ENCODE results near the gene CELSR3. TPM values are rescaled to one million over a fixed set of nuclear protein-coding genes. Genes with fewer than 3 reads are reported as not detected.

Gene CELSR3
- total and polyA plus RNA-seq, 2 experiments from 2014 or later = 3.1 to 5.9 TPM

DNA sequence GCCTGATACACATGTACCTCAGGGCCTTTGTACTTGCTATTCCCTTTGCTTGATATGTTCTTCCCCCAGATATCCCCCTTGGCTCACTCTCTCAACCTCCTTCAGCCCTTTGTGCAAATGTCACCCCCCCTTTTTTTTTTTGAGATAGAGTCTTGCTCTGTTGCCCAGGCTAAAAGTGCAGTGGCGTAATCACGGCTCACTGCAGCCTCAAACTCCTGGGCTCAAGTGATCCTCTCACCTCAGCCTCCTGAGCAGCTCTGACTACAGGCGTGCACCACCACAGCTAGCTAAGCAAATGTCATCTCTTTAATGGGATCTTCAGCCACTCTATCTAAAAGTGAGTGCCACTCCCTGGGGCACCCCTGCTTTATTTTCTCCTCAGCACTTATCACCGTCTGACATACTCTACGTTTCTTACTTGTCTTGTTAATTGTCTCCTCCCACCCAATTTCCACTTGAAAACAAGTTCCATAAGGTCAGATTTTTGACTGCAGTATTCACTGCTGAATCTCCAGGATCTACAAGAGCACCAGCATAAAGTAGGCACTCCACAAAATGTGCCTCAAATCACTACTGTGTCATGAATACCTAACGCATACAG lies 39.7 kb upstream of the CELSR3 start:
- DNase-seq (ENCODE audit: low read depth in 1 of 2, low spot score in 1 of 2) = no peak
- H3K36me3 ChIP-seq = peaks cover 10% of the 10 kb centered on the region
- peaks cover 3% of the 10 kb centered on the region for H3K4me1 ChIP-seq (ENCODE audit: low read depth)
- H3K9me3 ChIP-seq (ENCODE audit: low read depth) = no peaks in the 10 kb centered on the region
- no peaks in the 10 kb centered on the region for H3K27me3 ChIP-seq
- TF ChIP-seq, protein P1, sequence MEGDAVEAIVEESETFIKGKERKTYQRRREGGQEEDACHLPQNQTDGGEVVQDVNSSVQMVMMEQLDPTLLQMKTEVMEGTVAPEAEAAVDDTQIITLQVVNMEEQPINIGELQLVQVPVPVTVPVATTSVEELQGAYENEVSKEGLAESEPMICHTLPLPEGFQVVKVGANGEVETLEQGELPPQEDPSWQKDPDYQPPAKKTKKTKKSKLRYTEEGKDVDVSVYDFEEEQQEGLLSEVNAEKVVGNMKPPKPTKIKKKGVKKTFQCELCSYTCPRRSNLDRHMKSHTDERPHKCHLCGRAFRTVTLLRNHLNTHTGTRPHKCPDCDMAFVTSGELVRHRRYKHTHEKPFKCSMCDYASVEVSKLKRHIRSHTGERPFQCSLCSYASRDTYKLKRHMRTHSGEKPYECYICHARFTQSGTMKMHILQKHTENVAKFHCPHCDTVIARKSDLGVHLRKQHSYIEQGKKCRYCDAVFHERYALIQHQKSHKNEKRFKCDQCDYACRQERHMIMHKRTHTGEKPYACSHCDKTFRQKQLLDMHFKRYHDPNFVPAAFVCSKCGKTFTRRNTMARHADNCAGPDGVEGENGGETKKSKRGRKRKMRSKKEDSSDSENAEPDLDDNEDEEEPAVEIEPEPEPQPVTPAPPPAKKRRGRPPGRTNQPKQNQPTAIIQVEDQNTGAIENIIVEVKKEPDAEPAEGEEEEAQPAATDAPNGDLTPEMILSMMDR (IDR thresholded peaks at IDR 0.05; ENCODE audit: low read depth, low read length) = no peak
- H3K4me3 ChIP-seq = no peak overlapping the region
- H3K27ac ChIP-seq = peak overlapping the region; percentile 61

DNA sequence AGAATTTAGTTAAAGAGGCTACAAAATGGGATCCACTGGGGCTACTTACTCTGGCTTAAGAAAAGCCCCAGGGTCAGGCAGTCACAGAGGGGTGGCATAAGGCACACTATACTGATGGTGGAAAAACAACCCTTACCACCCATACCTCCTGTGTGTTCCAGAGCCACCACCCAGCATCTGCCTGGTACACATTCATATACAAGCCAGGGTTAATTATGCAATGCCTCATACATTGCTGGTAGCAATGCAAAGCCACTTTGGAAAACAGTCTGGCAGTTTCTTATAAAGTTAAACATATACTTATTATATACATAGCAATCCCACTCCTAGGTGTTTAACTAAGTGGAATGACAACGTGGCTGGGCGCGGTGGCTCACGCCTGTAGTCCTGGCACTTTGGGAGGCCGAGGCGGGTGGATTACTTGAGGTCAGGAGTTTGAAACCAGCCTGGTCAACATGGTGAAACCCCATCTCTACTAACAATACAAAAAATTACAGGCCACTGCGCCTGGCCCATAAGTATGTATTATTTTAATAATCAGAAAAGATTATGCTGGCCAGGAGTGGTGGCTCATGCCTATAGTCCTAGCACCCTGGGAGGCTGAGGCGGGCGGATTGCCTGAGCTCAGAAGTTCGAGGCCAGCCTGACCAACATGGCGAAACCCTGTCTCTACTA lies 38.2 kb upstream of the CELSR3 start:
- TF ChIP-seq, protein P1 (IDR thresholded peaks at IDR 0.05; ENCODE audit: low read depth, low read length) = no peak
- H3K4me3 ChIP-seq = no peak overlapping the region
- no peaks in the 10 kb centered on the region for H3K27me3 ChIP-seq
- DNase-seq (ENCODE audit: low read depth in 1 of 2, low spot score in 1 of 2) = no peak
- peak overlapping the region; percentile 43 for H3K27ac ChIP-seq
- peaks cover 3% of the 10 kb centered on the region for H3K4me1 ChIP-seq (ENCODE audit: low read depth)
- no peaks in the 10 kb centered on the region for H3K9me3 ChIP-seq (ENCODE audit: low read depth)
- H3K36me3 ChIP-seq = peaks cover 5% of the 10 kb centered on the region

DNA sequence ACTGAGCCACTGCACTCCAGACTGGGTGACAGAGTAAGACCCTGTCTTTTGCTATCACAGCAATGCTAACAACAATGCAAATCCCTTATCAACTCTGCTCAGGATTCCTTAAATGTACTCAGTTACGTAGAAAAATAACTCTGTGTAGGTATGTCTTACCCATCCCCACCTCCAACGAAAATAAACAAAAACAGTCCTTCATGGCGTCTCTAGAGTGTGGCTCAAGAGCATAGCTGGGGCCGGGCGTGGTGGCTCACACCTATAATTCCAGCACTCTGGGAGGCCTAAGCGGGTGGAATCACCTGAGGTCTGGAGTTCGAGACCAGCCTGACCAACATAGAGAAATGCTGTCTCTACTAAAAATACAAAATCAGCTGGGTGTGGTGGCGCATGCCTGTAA lies 36.2 kb upstream of the CELSR3 start:
- Histone ChIP-seq H3K9me3 (ENCODE audit: low read depth) (no peaks in the 10 kb centered on the region), H3K36me3 (peaks cover 20% of the 10 kb centered on the region), H3K4me3 (no peak overlapping the region), H3K27me3 (no peaks in the 10 kb centered on the region), H3K4me1 (ENCODE audit: low read depth) (peaks cover 3% of the 10 kb centered on the region), H3K27ac (no peak overlapping the region)
- DNase-seq (ENCODE audit: low read depth in 1 of 2, low spot score in 1 of 2) = no peak
- TF ChIP-seq, protein P1 (IDR thresholded peaks at IDR 0.05; ENCODE audit: low read depth, low read length) = no peak

DNA sequence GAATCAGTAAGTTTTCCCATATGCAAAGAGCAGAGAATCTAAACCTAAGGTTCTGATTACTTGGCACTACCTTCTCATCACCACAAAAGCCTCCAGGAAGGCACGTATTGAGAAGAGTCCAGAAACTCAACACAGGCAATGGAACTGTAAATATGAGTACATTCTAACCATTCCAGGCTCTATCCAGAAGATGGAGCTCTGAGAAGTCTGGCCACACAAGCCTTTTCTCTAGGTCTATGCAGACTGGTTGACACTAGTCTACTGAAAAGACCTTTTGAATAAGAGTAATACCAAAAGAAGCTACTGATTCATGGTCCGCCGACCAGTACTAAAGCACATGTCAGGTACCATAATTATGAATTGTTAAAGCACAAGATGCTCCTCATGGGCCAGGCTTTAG lies 35.3 kb upstream of the CELSR3 start:
- TF ChIP-seq, protein P1 (IDR thresholded peaks at IDR 0.05; ENCODE audit: low read depth, low read length) = peak; percentile 9
- Histone ChIP-seq H3K27ac (peak overlapping the region; percentile 10), H3K4me1 (ENCODE audit: low read depth) (peaks cover 3% of the 10 kb centered on the region), H3K27me3 (no peaks in the 10 kb centered on the region), H3K4me3 (no peak overlapping the region), H3K36me3 (peaks cover 30% of the 10 kb centered on the region), H3K9me3 (ENCODE audit: low read depth) (no peaks in the 10 kb centered on the region)
- peak in 1 of 2 donors; percentile 13 for DNase-seq (ENCODE audit: low read depth in 1 of 2, low spot score in 1 of 2)

DNA sequence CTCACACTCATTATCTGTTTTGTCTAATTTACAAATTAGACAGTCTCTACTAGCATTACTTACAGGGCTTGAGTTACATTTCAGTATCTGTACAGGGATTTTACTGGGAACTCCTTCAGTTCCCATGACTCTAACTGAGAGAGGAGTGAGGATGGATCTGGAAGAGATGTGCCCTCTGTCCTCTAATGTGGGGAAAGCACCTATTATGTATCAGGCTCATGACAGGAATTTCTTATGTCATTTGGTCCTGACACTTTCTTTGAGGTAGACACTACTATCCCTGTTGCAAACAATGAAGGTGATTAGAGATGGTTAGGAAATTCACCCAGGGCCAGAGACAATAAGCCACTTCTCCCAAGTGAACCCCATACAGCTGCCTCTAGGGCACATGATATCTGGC lies 33.9 kb upstream of the CELSR3 start:
- no peak for DNase-seq (ENCODE audit: low read depth in 1 of 2, low spot score in 1 of 2)
- peaks cover 3% of the 10 kb centered on the region for H3K4me1 ChIP-seq (ENCODE audit: low read depth)
- TF ChIP-seq, protein P1 (IDR thresholded peaks at IDR 0.05; ENCODE audit: low read depth, low read length) = no peak
- peaks cover 42% of the 10 kb centered on the region for H3K36me3 ChIP-seq
- no peak overlapping the region for H3K27ac ChIP-seq
- H3K4me3 ChIP-seq = no peak overlapping the region
- no peaks in the 10 kb centered on the region for H3K27me3 ChIP-seq
- no peaks in the 10 kb centered on the region for H3K9me3 ChIP-seq (ENCODE audit: low read depth)
